HL-60 (cell line): ENCODE measurements around the gene EEF1G.

Source experiments
- DNase-seq, 2 experiments: peaks; one replicate each; pipeline ENCODE4 v3.0.0-alpha.2; 2010 to 2020; ENCODE audit warnings: low read depth in 1 of 2, low spot score in 1 of 2
- H3K27ac ChIP-seq: fragments of 250-450 bp; sonication (Bioruptor Pico); replicated peaks from 2 replicates; pipeline ENCODE4 v1.5.1; 2020; ENCODE audit warnings: mild to moderate bottlenecking, moderate library complexity
- H3K27me3 ChIP-seq: fragments of 250-450 bp; sonication (Bioruptor Pico); 2 replicates; pipeline ENCODE4 v1.5.1; 2021; ENCODE audit warnings: mild to moderate bottlenecking, moderate library complexity; ENCODE audit not compliant: insufficient read depth, poor library complexity, severe bottlenecking
- H3K4me3 ChIP-seq: replicated peaks from 2 replicates; pipeline ENCODE4 v1.5.1; 2011; ENCODE audit warnings: mild to moderate bottlenecking, control low read depth, low read length; ENCODE audit not compliant: insufficient read depth
- CTCF ChIP-seq: IDR thresholded peaks from one replicate; pipeline ENCODE4 v1.5.1; 2011; ENCODE audit warnings: low read length, control low read depth, inconsistent platforms; ENCODE audit not compliant: insufficient read depth
- GABPA ChIP-seq: IDR thresholded peaks from 2 replicates; pipeline ENCODE4 v1.6.1; 2012; ENCODE audit warnings: low read depth
- POLR2AphosphoS5 ChIP-seq: IDR thresholded peaks from 2 replicates; pipeline ENCODE4 v1.6.1; 2012; ENCODE audit warnings: low read depth
- REST ChIP-seq: IDR thresholded peaks from 2 replicates; pipeline ENCODE4 v1.6.1; 2012; ENCODE audit warnings: low read depth; ENCODE audit not compliant: insufficient replicate concordance
- SPI1 ChIP-seq: IDR thresholded peaks from 2 replicates; pipeline ENCODE4 v1.6.1; 2012; ENCODE audit warnings: low read depth, mild to moderate bottlenecking, borderline replicate concordance

The EEF1G gene

GRCh38 chr11:62611705-62612365, 38.1 kb upstream of the EEF1G start:
- H3K27me3 ChIP-seq: no peaks in the 10 kb centered on the region
- no peak for TF ChIP-seq GABPA
- TF ChIP-seq SPI1: no peak
- H3K27ac ChIP-seq: peak overlapping the region; percentile 63
- peak in 1 of 2 experiments; percentile 51 for DNase-seq
- H3K4me3 ChIP-seq: peak overlapping the region; percentile 78

- Histone ChIP-seq H3K27me3 (no peaks in the 10 kb centered on the region), H3K27ac (peak overlapping the region; percentile 63)
- no peak for TF ChIP-seq GABPA
- no peak for TF ChIP-seq POLR2AphosphoS5
- TF ChIP-seq CTCF: no peak
- TF ChIP-seq SPI1: no peak
- no peak for TF ChIP-seq REST
These were observed 37.4 kb upstream of the EEF1G start for GRCh38 chr11:62610814-62611704.

GRCh38 chr11:62610403-62610802, 36.7 kb upstream of the EEF1G start:
- no peak for TF ChIP-seq REST
- no peak for TF ChIP-seq CTCF
- TF ChIP-seq GABPA: no peak
- TF ChIP-seq SPI1: no peak
- no peak for TF ChIP-seq POLR2AphosphoS5
- no peaks in the 10 kb centered on the region for H3K27me3 ChIP-seq
- no peak for DNase-seq
- H3K27ac ChIP-seq: no peak overlapping the region
- no peak overlapping the region for H3K4me3 ChIP-seq

More at GRCh38 chr11:62610814-62611704, 37.4 kb upstream of the EEF1G start:
- DNase-seq: no peak
- H3K4me3 ChIP-seq: peak overlapping the region; percentile 78

- Histone ChIP-seq H3K27me3 (no peaks in the 10 kb centered on the region), H3K4me3 (no peak overlapping the region), H3K27ac (no peak overlapping the region)
- TF ChIP-seq REST (no peak), POLR2AphosphoS5 (no peak), GABPA (no peak), CTCF (no peak), SPI1 (no peak)
- no peak for DNase-seq
These were observed 35.1 kb upstream of the EEF1G start for GRCh38 chr11:62608776-62609175.
